ENCODE data around the gene ATP8B4. TPM values are rescaled to one million over a fixed set of nuclear protein-coding genes. Genes with fewer than 3 reads are reported as not detected.
"Not testable (repeated sequence)": the region's sequence is repeated elsewhere in the genome, so short reads cannot be mapped to it uniquely, and the experiment has no call there.

ATP8B4 gene
- total RNA-seq, 1 donor from 2014 or later = 3.1 TPM

GRCh38 chr15:50141856-50142255 is 22.8 kb upstream of the ATP8B4 start:
- DNase-seq (no peak), ATAC-seq (no peak)
- intact Hi-C loops (cut with micrococcal nuclease) = loop anchor here (10.0 kb wide), 1 partner anchor 907 kb away; no protein-coding TSS in a partner anchor

GRCh38 chr15:50140983-50141382 is 21.9 kb upstream of the ATP8B4 start:
- ATAC-seq (no peak), DNase-seq (no peak)
- intact Hi-C loops (cut with micrococcal nuclease) = loop anchor here (10.0 kb wide), 1 partner anchor 906 kb away; no protein-coding TSS in a partner anchor

- intact Hi-C loops (cut with micrococcal nuclease) = loop anchor here (10.0 kb wide), 1 partner anchor 905 kb away; no protein-coding TSS in a partner anchor
- no peak for ATAC-seq
- no peak for DNase-seq
Observed at GRCh38 chr15:50140098-50140497, 21.1 kb upstream of the ATP8B4 start.

- no peak for ATAC-seq
- DNase-seq = no peak
- intact Hi-C loops (cut with micrococcal nuclease) = no loop called here
Observed at GRCh38 chr15:50138391-50138790, 19.4 kb upstream of the ATP8B4 start.

GRCh38 chr15:50137893-50138292 is 18.9 kb upstream of the ATP8B4 start:
- DNase-seq = no peak
- no peak for ATAC-seq
- intact Hi-C loops (cut with micrococcal nuclease) = no loop called here

GRCh38 chr15:50137330-50137761 is 18.3 kb upstream of the ATP8B4 start:
- ATAC-seq (no peak), DNase-seq (no peak)
- intact Hi-C loops (cut with micrococcal nuclease) = no loop called here

- no peak for ATAC-seq
- DNase-seq = no peak
- intact Hi-C loops (cut with micrococcal nuclease) = no loop called here
Observed at GRCh38 chr15:50135031-50135551, 16.1 kb upstream of the ATP8B4 start.

GRCh38 chr15:50134524-50135024 is 15.5 kb upstream of the ATP8B4 start:
- DNase-seq (no peak), ATAC-seq (peak; percentile 79)
- intact Hi-C loops (cut with micrococcal nuclease) = no loop called here

- ATAC-seq; intact Hi-C loops (cut with micrococcal nuclease); DNase-seq: not testable (repeated sequence)
Observed at GRCh38 chr15:50132251-50132984, 13.4 kb upstream of the ATP8B4 start.

GRCh38 chr15:50131617-50132016 is 12.6 kb upstream of the ATP8B4 start:
- intact Hi-C loops (cut with micrococcal nuclease) = no loop called here
- ATAC-seq (no peak), DNase-seq (no peak)

- DNase-seq (peak; percentile 51), ATAC-seq (peak; percentile 52)
- intact Hi-C loops (cut with micrococcal nuclease) = no loop called here
Observed at GRCh38 chr15:50128266-50128665, 9.2 kb upstream of the ATP8B4 start.

GRCh38 chr15:50127255-50127777 is 8.3 kb upstream of the ATP8B4 start:
- no peak for ATAC-seq
- intact Hi-C loops (cut with micrococcal nuclease) = no loop called here
- no peak for DNase-seq

GRCh38 chr15:50126072-50126471 is 7.0 kb upstream of the ATP8B4 start:
- DNase-seq (no peak), ATAC-seq (no peak)
- intact Hi-C loops (cut with micrococcal nuclease) = no loop called here

- intact Hi-C loops (cut with micrococcal nuclease) = no loop called here
- DNase-seq = no peak
- ATAC-seq = no peak
Observed at GRCh38 chr15:50124631-50125030, 5.6 kb upstream of the ATP8B4 start.

GRCh38 chr15:50123861-50124557 is 5.0 kb upstream of the ATP8B4 start:
- intact Hi-C loops (cut with micrococcal nuclease) = no loop called here
- ATAC-seq = no peak
- no peak for DNase-seq

GRCh38 chr15:50120729-50121128 is 1.7 kb upstream of the ATP8B4 start:
- DNase-seq = no peak
- intact Hi-C loops (cut with micrococcal nuclease) = no loop called here
- no peak for ATAC-seq

- DNase-seq = no peak
- intact Hi-C loops (cut with micrococcal nuclease) = no loop called here
- ATAC-seq = no peak
Observed at GRCh38 chr15:50117431-50118027, 1.5 kb downstream of the ATP8B4 start.

GRCh38 chr15:50116477-50116876 is 2.6 kb downstream of the ATP8B4 start:
- DNase-seq (no peak), ATAC-seq (peak; percentile 28)
- intact Hi-C loops (cut with micrococcal nuclease) = no loop called here

GRCh38 chr15:50113992-50114780 is 4.8 kb downstream of the ATP8B4 start:
- DNase-seq (peak; percentile 56), ATAC-seq (peak; percentile 73)
- intact Hi-C loops (cut with micrococcal nuclease) = no loop called here

Data from left ventricle myocardium superior (tissue), 1 donor.